Ishikawa (cell line): ENCODE results near the gene C12orf43.

Source experiments
- EP300 ChIP-seq: IDR thresholded peaks from 2 replicates; pipeline ENCODE4 v1.6.1; 2012; ENCODE audit warnings: borderline replicate concordance
- FOXM1 ChIP-seq: IDR thresholded peaks from 2 replicates; pipeline ENCODE4 v1.6.1; 2012; ENCODE audit warnings: low read depth, borderline replicate concordance
- MAX ChIP-seq: IDR thresholded peaks from 2 replicates; pipeline ENCODE4 v1.6.1; 2012
- RAD21 ChIP-seq: IDR thresholded peaks from 2 replicates; pipeline ENCODE4 v1.6.1; 2012; ENCODE audit warnings: low read depth
- REST ChIP-seq: IDR thresholded peaks from 2 replicates; pipeline ENCODE4 v1.6.1; 2012; ENCODE audit warnings: low read depth, mild to moderate bottlenecking
- TCF12 ChIP-seq: IDR thresholded peaks from 2 replicates; pipeline ENCODE4 v1.6.1; 2012; ENCODE audit warnings: low read depth
- TEAD4 ChIP-seq: IDR thresholded peaks from 2 replicates; pipeline ENCODE4 v1.6.1; 2012
- USF1 ChIP-seq: IDR thresholded peaks from 2 replicates; pipeline ENCODE4 v1.6.1; 2012
- YY1 ChIP-seq: IDR thresholded peaks from 2 replicates; pipeline ENCODE4 v1.6.1; 2012; ENCODE audit warnings: low read depth

GRCh38 chr12:120959111-120959878 is 57.0 kb downstream of the C12orf43 start:
- TF ChIP-seq USF1 (no peak), EP300 (no peak), YY1 (no peak), FOXM1 (no peak), MAX (no peak), REST (no peak), TCF12 (no peak), TEAD4 (no peak), RAD21 (no peak)
